Lung microvascular endothelial cell (primary cell): Measurements from ENCODE around the gene SVIL. TPM values are rescaled to one million over a fixed set of nuclear protein-coding genes. Genes with fewer than 3 reads are reported as not detected.
"Not testable (repeated sequence)": the region's sequence is repeated elsewhere in the genome, so short reads cannot be mapped to it uniquely, and the experiment has no call there.

Experiments
- DNase-seq, 2 donors: peaks; one replicate each; pipeline versions ENCODE4 v3.0.0 to v3.0.0-alpha.2; 2010; ENCODE audit warnings: low read depth in 2 of 2
- total RNA-seq: library from RNA; depleted of rRNA; stranded (reverse); fragments of >200 nt; gene quantifications from 2 replicates; pipeline ENCODE4 v1.2.1, GENCODE V29; 2014

SVIL gene
- total RNA-seq, 1 donor from 2014 or later, result 56.2 TPM

GRCh38 chr10:29464671-29465171 lies 170.1 kb downstream of the SVIL start:
- DNase-seq, result not testable (repeated sequence)

- no peak for DNase-seq
Observed at GRCh38 chr10:29461042-29461441, 173.7 kb downstream of the SVIL start.

- not testable (repeated sequence) for DNase-seq
Observed at GRCh38 chr10:29458190-29458589, 176.6 kb downstream of the SVIL start.

GRCh38 chr10:29455095-29455494 lies 179.7 kb downstream of the SVIL start:
- no peak for DNase-seq

GRCh38 chr10:29454250-29454649 lies 180.5 kb downstream of the SVIL start:
- DNase-seq, result no peak

- no peak for DNase-seq
Observed at GRCh38 chr10:29452546-29452945, 182.2 kb downstream of the SVIL start.

- DNase-seq, result no peak
Observed at GRCh38 chr10:29451946-29452345, 182.8 kb downstream of the SVIL start.

GRCh38 chr10:29450405-29450804 lies 184.4 kb downstream of the SVIL start:
- DNase-seq, result no peak

GRCh38 chr10:29448756-29449592 lies 185.8 kb downstream of the SVIL start:
- peak; percentile 76 to 81 for DNase-seq

- DNase-seq, result no peak
Observed at GRCh38 chr10:29448125-29448524, 186.6 kb downstream of the SVIL start.

- DNase-seq, result no peak
Observed at GRCh38 chr10:29446327-29446726, 188.4 kb downstream of the SVIL start.

GRCh38 chr10:29443745-29444523 lies 190.8 kb downstream of the SVIL start:
- no peak for DNase-seq

GRCh38 chr10:29440981-29441380 lies 193.8 kb downstream of the SVIL start:
- DNase-seq, result no peak

- not testable (repeated sequence) for DNase-seq
Observed at GRCh38 chr10:29439005-29439404, 195.8 kb downstream of the SVIL start.

GRCh38 chr10:29438271-29438670 lies 196.5 kb downstream of the SVIL start:
- no peak for DNase-seq

GRCh38 chr10:29437871-29438270 lies 196.9 kb downstream of the SVIL start:
- DNase-seq, result no peak

GRCh38 chr10:29435809-29436501 lies 198.8 kb downstream of the SVIL start:
- DNase-seq, result no peak

- no peak for DNase-seq
Observed at GRCh38 chr10:29434111-29434510, 200.7 kb downstream of the SVIL start.

- no peak for DNase-seq
Observed at GRCh38 chr10:29431711-29432110, 203.1 kb downstream of the SVIL start.

- no peak for DNase-seq
Observed at GRCh38 chr10:29430101-29430500, 204.7 kb downstream of the SVIL start.

- DNase-seq, result no peak
Observed at GRCh38 chr10:29428486-29428885, 206.3 kb downstream of the SVIL start.

- DNase-seq, result no peak
Observed at GRCh38 chr10:29427667-29428066, 207.1 kb downstream of the SVIL start.
